NCI-H1694 (cell line): ENCODE results near the gene IL12A.

Source experiments
- DNase-seq: peaks from one replicate; lab custom pipeline; 2025; lab: John Stamatoyannopoulos, UW

The IL12A gene

DNA sequence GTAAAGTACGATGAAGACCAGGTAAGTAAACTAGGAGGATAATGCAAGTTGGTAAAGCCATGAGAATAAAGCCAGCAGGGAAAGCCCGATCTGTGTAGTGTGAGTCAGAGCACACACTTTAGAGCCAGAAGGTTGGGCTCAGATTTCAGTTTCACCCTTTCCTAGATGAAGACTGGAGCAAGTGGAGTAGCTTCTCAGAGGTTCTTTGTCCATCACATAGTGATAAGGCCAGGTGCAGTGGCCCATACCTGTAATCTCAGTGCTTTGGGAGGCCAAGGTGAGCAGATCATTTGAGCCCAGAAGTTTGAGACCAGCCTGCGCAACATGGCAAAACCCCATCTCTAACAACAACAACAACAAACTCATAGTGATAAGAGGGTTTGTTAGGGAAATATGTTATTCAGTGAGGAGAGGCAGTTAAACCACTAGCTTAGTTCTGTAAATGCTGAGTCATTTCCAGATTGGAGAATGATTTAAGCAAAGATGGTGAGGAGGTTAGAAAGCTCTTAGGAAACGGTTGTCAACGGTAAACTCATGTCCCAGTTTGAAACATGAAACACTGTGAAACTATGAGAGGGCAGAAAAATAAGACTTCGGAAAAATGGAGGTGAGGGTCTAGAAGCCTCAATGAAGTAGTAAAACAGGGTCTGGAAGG, 39.0 kb downstream of the IL12A start:
- no peak for DNase-seq

- DNase-seq = no peak
Measured at GRCh38 chr3:160035757-160036156, 47.1 kb downstream of the IL12A start.

GRCh38 chr3:160038862-160039562, 50.4 kb downstream of the IL12A start:
- DNase-seq = no peak

GRCh38 chr3:160040181-160040580, 51.5 kb downstream of the IL12A start:
- DNase-seq = no peak

GRCh38 chr3:160041465-160041864, 52.8 kb downstream of the IL12A start:
- no peak for DNase-seq

DNA sequence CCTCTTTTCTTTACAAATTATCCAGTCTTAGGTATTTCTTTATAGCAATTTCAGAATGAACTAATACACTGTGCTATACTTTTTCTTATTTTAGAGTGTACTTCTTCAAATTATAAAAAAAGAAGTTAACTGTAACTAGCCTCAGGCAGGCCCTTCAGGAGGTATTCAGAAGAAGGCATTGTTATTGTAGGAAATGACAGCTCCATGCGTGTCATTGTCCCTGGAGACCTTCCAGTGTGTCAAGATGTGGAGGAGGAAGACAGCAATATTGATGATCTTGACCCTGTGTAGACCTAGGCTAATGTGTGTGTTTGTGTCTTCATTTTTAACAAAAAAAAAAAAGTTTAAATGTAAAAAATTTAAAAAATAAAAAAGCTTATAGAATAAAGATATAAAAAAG, 55.5 kb downstream of the IL12A start:
- no peak for DNase-seq
